Endodermal cell (in vitro differentiated cells): ENCODE measurements around the gene OLFML2A. TPM values are rescaled to one million over a fixed set of nuclear protein-coding genes. Genes with fewer than 3 reads are reported as not detected.

Experiments
- DNase-seq: peaks from one replicate; pipeline ENCODE4 v3.0.0-alpha.2; 2017
- H3K27ac ChIP-seq: 2 replicates; pipeline ENCODE4 v1.5.1; 2013; ENCODE audit warnings: mild to moderate bottlenecking, low read depth, low read length, moderate library complexity
- H3K27me3 ChIP-seq: 2 replicates; pipeline ENCODE4 v1.6.1; 2013; ENCODE audit warnings: mild to moderate bottlenecking, low read length, moderate library complexity; ENCODE audit not compliant: insufficient read depth, control insufficient read depth, poor library complexity, severe bottlenecking
- H3K36me3 ChIP-seq: 2 replicates; pipeline ENCODE4 v1.7.0; 2013; ENCODE audit warnings: mild to moderate bottlenecking, low read length, moderate library complexity; ENCODE audit not compliant: control insufficient read depth, insufficient read depth
- H3K4me1 ChIP-seq: one replicate; pipeline ENCODE4 v1.7.0; 2013; ENCODE audit warnings: low read length; ENCODE audit not compliant: control insufficient read depth, insufficient read depth
- H3K4me3 ChIP-seq: 2 replicates; pipeline ENCODE4 v1.5.1; 2013; ENCODE audit warnings: mild to moderate bottlenecking, low read length, moderate library complexity
- H3K9ac ChIP-seq: 2 replicates; pipeline ENCODE4 v1.6.1; 2013; ENCODE audit warnings: mild to moderate bottlenecking, low read length, moderate library complexity; ENCODE audit not compliant: poor library complexity, severe bottlenecking; ENCODE audit errors: extremely low read depth
- H3K9me3 ChIP-seq: 2 replicates; pipeline ENCODE4 v1.6.1; 2013; ENCODE audit warnings: mild to moderate bottlenecking, low read length, moderate library complexity; ENCODE audit not compliant: control insufficient read depth
- H3K27ac Mint-ChIP-seq: 2 replicates; pipeline ENCODE4 v1.8.0; 2020; ENCODE audit warnings: mixed read lengths
- H3K27me3 Mint-ChIP-seq: 2 replicates; pipeline ENCODE4 v1.8.0; 2021; ENCODE audit warnings: mild to moderate bottlenecking, mixed read lengths; ENCODE audit not compliant: insufficient read depth
- H3K36me3 Mint-ChIP-seq: 2 replicates; pipeline ENCODE4 v1.8.0; 2020; ENCODE audit warnings: low read depth, mixed read lengths
- H3K4me1 Mint-ChIP-seq: 2 replicates; pipeline ENCODE4 v1.8.0; 2020; ENCODE audit warnings: mixed read lengths
- H3K4me3 Mint-ChIP-seq: 2 replicates; pipeline ENCODE4 v1.8.0; 2020; ENCODE audit warnings: mild to moderate bottlenecking, moderate library complexity, mixed read lengths
- H3K9me3 Mint-ChIP-seq: 2 replicates; pipeline ENCODE4 v1.8.0; 2020; ENCODE audit warnings: mild to moderate bottlenecking, mixed read lengths
- WGBS, 2 experiments: methylation state at CpG; one replicate each; pipeline versions ENCODE4 v1.1.5 to v1.1.7; 2013; ENCODE audit warnings: missing lambda C conversion rate in 2 of 2, mixed read lengths in 1 of 2; ENCODE audit not compliant: insufficient coverage in 1 of 2, insufficient read length in 1 of 2; 5-methylcytosine and 5-hydroxymethylcytosine counted together
- total RNA-seq, 2 donors: library from RNA; stranded (reverse); fragmentation: NEBNext Ultra II Directional in 1 of 2; extraction: Animal tissue kit (Norgen Biotek cat#: 25700) in 1 of 2; gene quantifications; 2 replicates in 1 of 2; 3 replicates in 1 of 2; pipeline ENCODE4 v1.2.1, GENCODE V29; 2021
- TF ChIP-seq, protein P1 (sequence below): fragments of 200-600 bp; sonication (generic); conservative IDR thresholded peaks from 2 replicates; pipeline ENCODE4 v1.5.0; 2021; ENCODE audit warnings: antibody characterized with exemption, mild to moderate bottlenecking

Gene OLFML2A
- total RNA-seq, 2 donors from 2014 or later, result 28.1 to 31.2 TPM

DNA sequence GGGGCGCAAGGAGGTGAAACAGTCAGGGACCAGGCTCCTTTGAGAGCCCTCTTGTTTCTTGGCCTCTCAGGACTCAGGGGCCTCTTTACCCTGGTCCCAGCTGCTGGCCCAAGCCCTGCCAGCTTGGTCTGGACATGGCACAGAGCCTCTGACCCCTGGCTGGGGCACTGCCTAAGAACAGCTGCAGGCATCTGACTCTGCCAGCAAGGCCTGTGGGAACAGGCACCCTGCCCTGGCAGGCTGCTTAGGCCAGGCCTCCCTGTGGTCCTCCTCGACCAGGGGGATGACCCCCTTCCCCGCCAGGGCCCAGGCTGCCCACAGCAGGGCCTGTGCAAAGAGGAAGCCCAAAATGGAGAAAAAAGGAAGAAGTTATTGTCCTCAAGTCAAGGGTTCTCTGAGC, 25.5 kb downstream of the OLFML2A start:
- 79 to 91% methylated on average over 1 to 3 of the region's 3 CpGs for WGBS, 2 experiments

DNA sequence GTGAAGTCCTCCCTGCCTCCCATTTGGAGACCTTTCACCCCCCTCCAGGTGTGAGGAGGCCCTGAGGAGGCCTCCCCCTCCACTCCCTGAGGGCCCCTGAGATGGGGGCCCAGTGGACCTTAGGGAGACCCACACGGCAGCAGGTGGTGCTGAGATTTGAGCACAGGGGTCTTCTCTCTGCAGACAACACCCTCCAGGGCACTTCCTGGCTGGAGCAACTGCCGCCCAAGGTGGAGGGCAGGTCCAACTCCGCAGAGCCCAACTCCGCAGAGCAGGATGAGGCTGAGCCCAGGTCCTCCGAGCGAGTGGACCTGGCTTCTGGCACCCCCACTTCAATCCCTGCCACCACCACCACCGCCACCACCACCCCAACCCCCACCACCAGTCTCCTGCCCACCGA, 27.0 kb downstream of the OLFML2A start:
- Histone ChIP-seq H3K4me1 (no peaks in the 10 kb centered on the region), H3K9me3 (no peaks in the 10 kb centered on the region), H3K36me3 (no peaks in the 10 kb centered on the region), H3K4me3 (no peak overlapping the region), H3K9ac (no peak overlapping the region), H3K27ac (no peak overlapping the region), H3K27me3 (no peaks in the 10 kb centered on the region)
- Mint-ChIP-seq H3K36me3 (peaks cover 12% of the 10 kb centered on the region), H3K4me3 (no peak overlapping the region), H3K4me1 (no peaks in the 10 kb centered on the region), H3K27me3 (no peaks in the 10 kb centered on the region), H3K27ac (no peak overlapping the region), H3K9me3 (no peaks in the 10 kb centered on the region)
- TF ChIP-seq, protein P1, sequence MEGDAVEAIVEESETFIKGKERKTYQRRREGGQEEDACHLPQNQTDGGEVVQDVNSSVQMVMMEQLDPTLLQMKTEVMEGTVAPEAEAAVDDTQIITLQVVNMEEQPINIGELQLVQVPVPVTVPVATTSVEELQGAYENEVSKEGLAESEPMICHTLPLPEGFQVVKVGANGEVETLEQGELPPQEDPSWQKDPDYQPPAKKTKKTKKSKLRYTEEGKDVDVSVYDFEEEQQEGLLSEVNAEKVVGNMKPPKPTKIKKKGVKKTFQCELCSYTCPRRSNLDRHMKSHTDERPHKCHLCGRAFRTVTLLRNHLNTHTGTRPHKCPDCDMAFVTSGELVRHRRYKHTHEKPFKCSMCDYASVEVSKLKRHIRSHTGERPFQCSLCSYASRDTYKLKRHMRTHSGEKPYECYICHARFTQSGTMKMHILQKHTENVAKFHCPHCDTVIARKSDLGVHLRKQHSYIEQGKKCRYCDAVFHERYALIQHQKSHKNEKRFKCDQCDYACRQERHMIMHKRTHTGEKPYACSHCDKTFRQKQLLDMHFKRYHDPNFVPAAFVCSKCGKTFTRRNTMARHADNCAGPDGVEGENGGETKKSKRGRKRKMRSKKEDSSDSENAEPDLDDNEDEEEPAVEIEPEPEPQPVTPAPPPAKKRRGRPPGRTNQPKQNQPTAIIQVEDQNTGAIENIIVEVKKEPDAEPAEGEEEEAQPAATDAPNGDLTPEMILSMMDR, result no peak
- no peak for DNase-seq
- 90 to 100% methylated on average over 1 to 8 of the region's 8 CpGs for whole genome bisulfite sequencing, 2 experiments

More for the DNA sequence above, 25.5 kb downstream of the OLFML2A start:
- no peaks in the 10 kb centered on the region for H3K9me3 ChIP-seq
- no peak overlapping the region for H3K4me3 ChIP-seq
- no peaks in the 10 kb centered on the region for H3K36me3 ChIP-seq
- no peaks in the 10 kb centered on the region for H3K4me1 ChIP-seq
- TF ChIP-seq, protein P1, result no peak
- no peak overlapping the region for H3K4me3 Mint-ChIP-seq
- DNase-seq, result no peak
- no peak overlapping the region for H3K27ac Mint-ChIP-seq
- no peaks in the 10 kb centered on the region for H3K9me3 Mint-ChIP-seq
- peaks cover 9% of the 10 kb centered on the region for H3K36me3 Mint-ChIP-seq
- no peak overlapping the region for H3K27ac ChIP-seq
- no peak overlapping the region for H3K9ac ChIP-seq
- no peaks in the 10 kb centered on the region for H3K27me3 Mint-ChIP-seq
- H3K27me3 ChIP-seq, result no peaks in the 10 kb centered on the region
- H3K4me1 Mint-ChIP-seq, result no peaks in the 10 kb centered on the region

DNA sequence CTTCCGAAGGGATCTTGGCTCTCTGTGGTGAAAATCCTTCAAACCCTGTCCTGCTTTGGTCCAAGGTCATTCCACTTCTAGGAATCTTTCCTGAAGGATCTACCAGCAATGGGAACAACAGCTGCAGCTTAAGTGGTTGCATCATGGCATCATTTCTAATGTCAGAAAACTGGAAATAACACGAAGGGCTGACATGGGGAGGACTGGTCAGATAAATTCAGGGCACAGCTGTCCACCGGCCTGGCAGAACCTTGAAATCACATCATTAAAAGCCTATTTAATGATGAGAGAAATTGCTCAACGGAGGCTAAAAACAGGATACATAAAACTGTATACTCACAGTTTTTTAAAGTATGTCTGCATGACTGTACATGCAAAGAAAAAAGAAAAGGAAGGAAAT, 28.3 kb downstream of the OLFML2A start:
- H3K4me3 Mint-ChIP-seq, result no peak overlapping the region
- WGBS, 2 experiments, result 93 to 97% methylated on average over 3 to 4 of the region's 4 CpGs
- H3K27me3 Mint-ChIP-seq, result no peaks in the 10 kb centered on the region
- no peaks in the 10 kb centered on the region for H3K4me1 Mint-ChIP-seq
- Histone ChIP-seq H3K36me3 (no peaks in the 10 kb centered on the region), H3K27me3 (no peaks in the 10 kb centered on the region), H3K9me3 (no peaks in the 10 kb centered on the region), H3K4me1 (no peaks in the 10 kb centered on the region), H3K9ac (no peak overlapping the region), H3K27ac (no peak overlapping the region), H3K4me3 (no peak overlapping the region)
- H3K9me3 Mint-ChIP-seq, result no peaks in the 10 kb centered on the region
- H3K27ac Mint-ChIP-seq, result no peak overlapping the region
- TF ChIP-seq, protein P1, result no peak
- H3K36me3 Mint-ChIP-seq, result peaks cover 16% of the 10 kb centered on the region
- DNase-seq, result no peak
